Stimulated activated CD4-positive, alpha-beta T cell treated with anti-CD3 and anti-CD28 coated beads, TNF-alpha, amount 100 ng/mL, for 24 hours (primary cell): ENCODE measurements around the gene SKAP1.
"Not testable (repeated sequence)": the region's sequence is repeated elsewhere in the genome, so short reads cannot be mapped to it uniquely, and the experiment has no call there.

ENCODE experiments used
- DNase-seq, 3 experiments: peaks; one replicate each; pipeline ENCODE4 v3.0.0-alpha.2; 2020; ENCODE audit warnings: low read depth in 3 of 3

Gene SKAP1

GRCh38 chr17:48413613-48414405, 16.2 kb downstream of the SKAP1 start:
- DNase-seq, result no peak

GRCh38 chr17:48412841-48413240, 17.2 kb downstream of the SKAP1 start:
- DNase-seq, result no peak

- not testable (repeated sequence) for DNase-seq
Measured at GRCh38 chr17:48410821-48411220, 19.2 kb downstream of the SKAP1 start.

- no peak for DNase-seq
Measured at GRCh38 chr17:48409607-48410006, 20.4 kb downstream of the SKAP1 start.

- DNase-seq, result no peak
Measured at GRCh38 chr17:48406936-48407567, 23.0 kb downstream of the SKAP1 start.

GRCh38 chr17:48394821-48395220, 35.2 kb downstream of the SKAP1 start:
- no peak for DNase-seq

GRCh38 chr17:48393283-48393682, 36.7 kb downstream of the SKAP1 start:
- DNase-seq, result no peak

GRCh38 chr17:48392857-48393256, 37.2 kb downstream of the SKAP1 start:
- DNase-seq, result no peak

- DNase-seq, result no peak
Measured at GRCh38 chr17:48391444-48391843, 38.6 kb downstream of the SKAP1 start.

GRCh38 chr17:48389903-48390302, 40.1 kb downstream of the SKAP1 start:
- no peak for DNase-seq

GRCh38 chr17:48388955-48389743, 40.9 kb downstream of the SKAP1 start:
- no peak for DNase-seq

GRCh38 chr17:48386826-48387225, 43.2 kb downstream of the SKAP1 start:
- DNase-seq, result no peak

GRCh38 chr17:48385319-48385718, 44.7 kb downstream of the SKAP1 start:
- DNase-seq, result no peak

- no peak for DNase-seq
Measured at GRCh38 chr17:48384164-48384563, 45.9 kb downstream of the SKAP1 start.

- no peak for DNase-seq
Measured at GRCh38 chr17:48382989-48383388, 47.0 kb downstream of the SKAP1 start.

- DNase-seq, result no peak
Measured at GRCh38 chr17:48378708-48379392, 51.2 kb downstream of the SKAP1 start.

GRCh38 chr17:48378238-48378637, 51.8 kb downstream of the SKAP1 start:
- DNase-seq, result no peak

GRCh38 chr17:48376682-48377325, 53.2 kb downstream of the SKAP1 start:
- no peak for DNase-seq

GRCh38 chr17:48375356-48375755, 54.7 kb downstream of the SKAP1 start:
- DNase-seq, result no peak

GRCh38 chr17:48374650-48375230, 55.3 kb downstream of the SKAP1 start:
- DNase-seq, result peak in 2 of 3 experiments; percentile 8 to 23

GRCh38 chr17:48373883-48374282, 56.1 kb downstream of the SKAP1 start:
- no peak for DNase-seq
